SHP77 (cell line): Measurements from ENCODE around the gene DUSP7.

Experiments
- DNase-seq, 2 experiments: peaks; one replicate each; lab custom pipeline; 2025; lab: John Stamatoyannopoulos, UW

Gene DUSP7

DNA sequence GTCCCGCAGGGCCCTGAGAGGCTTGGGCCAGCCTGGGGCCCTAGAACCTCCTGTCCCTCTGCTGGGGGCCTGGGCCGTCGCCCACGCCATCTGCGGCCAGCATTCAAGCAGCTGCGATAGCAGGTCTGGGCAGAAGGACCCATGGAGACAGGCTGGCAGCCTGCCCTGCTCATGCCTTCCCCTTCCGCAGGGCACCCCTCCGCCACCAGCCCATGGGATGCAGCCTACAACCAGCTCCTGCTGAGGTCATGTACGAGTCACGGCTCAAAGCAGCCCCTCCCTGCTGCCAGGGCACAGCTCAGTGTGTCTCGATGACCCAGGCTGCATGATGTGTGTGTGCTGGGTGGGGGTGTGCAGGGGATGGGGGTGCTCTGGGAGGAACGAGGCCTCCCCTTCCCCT is 27.8 kb downstream of the DUSP7 start:
- peak; percentile 15 to 41 for DNase-seq

DNA sequence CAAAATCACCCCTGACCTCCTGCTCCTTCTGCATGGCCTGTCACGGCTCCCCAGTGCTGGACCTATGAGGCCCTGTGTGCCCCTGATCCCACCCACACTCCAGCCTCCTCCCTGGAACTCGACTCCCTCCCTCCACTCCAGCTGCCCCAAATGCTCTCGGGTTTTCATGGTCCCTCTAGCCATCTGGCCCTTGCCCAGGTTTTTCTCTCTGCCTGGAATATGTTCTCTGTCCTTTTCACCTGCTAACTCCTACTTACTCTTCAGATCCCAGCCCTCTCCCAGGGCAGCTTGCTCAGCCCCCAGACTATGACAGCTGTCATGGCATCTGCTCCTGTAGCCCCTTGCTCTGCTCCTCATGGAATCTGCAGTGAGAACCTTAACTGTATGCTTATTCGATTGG is 30.3 kb downstream of the DUSP7 start:
- peak in 1 of 2 experiments; percentile 22 for DNase-seq

DNA sequence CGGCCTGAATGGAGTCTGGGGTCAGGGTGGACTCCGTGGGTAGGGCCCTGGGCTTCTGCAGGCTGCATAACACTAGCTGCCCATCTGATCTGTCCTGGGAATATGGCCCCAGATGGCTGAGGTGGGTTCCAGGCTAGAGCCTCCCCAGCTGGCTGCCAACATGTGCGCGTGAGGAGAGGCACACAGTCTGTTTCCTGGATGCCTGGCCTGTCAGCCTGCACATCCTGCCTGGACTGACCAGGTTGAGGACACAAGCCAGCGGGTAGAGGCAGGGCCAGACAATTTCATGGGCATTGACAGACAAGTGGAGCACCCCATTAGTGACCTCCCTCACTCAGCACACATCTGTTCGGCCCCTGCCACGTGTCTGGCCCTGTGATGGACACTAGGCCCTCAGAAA is 30.9 kb downstream of the DUSP7 start:
- no peak for DNase-seq

DNA sequence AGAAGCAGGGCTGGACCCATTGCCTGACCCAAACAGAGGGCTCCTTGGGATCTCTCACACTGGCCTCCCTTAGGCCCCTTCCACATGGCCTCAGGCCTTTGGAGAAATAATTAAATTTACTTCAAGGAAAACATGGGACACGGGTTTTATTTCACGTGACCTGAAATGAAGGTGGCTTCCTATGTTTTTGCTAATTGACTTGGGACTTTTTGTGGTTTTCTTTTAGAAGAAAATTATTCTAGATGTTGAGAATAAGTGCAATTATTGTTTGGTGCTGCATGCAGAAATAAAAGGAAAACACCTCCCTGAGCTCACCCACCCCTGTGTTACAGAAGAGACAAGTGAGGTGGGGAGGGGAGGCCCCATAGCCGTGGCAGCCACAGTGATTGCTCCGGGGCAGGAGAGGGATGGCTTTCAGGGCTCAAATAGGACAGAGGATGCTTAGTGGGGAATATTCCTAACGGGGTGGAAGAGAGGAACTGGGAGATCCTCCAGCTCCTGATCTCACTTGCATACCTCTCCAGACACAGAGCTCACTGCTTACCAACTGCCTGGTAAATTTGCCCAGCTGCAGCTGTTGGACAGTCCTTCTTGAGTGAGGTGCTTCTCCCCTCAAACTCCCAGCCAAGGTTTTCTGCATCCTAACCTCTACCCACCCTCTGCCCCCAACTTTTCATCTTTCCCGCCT is 31.5 kb downstream of the DUSP7 start:
- DNase-seq: no peak

DNA sequence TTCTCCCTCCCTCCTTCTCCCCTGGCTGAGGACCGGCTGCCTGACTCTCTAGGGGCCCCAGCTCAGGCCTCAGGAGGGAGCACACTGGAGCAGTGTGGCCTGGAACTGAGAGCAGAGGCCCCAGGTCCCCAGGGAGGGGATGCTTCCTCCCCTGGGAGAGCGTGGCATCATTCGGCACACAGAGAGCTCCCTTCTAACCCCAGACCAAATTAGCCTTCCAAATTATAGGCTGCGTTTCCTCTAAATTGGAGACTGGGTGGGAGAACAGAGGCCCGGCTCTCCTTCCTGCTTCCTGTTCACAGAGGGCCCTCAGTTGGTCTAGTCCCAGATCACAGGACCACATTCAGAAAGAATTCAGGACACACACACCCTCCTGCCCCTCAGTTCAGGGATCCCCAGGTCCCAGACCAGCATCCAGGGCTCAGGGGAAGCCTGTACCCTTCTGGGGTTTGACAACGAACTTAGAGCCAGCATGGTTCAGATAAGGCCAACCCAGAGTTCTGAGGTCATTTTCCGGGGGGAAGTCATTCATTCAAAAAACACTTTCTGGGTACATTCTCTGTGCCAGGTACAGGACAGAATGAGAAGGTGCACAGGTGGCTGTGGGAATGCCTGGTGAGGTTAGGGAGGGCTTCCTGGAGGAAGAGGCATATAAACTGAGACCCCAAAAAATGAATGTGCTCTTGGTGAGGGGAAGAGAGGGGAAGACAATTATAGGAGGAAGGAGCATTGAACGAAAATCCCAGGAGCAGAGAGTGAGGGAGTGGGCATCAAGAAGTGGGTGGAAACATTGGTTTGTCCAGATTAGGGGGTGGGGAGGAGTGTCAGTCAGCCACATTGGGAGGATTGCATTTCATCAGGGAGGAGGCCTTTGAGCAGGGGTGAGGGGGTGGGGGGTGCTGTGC is 32.3 kb downstream of the DUSP7 start:
- no peak for DNase-seq

DNA sequence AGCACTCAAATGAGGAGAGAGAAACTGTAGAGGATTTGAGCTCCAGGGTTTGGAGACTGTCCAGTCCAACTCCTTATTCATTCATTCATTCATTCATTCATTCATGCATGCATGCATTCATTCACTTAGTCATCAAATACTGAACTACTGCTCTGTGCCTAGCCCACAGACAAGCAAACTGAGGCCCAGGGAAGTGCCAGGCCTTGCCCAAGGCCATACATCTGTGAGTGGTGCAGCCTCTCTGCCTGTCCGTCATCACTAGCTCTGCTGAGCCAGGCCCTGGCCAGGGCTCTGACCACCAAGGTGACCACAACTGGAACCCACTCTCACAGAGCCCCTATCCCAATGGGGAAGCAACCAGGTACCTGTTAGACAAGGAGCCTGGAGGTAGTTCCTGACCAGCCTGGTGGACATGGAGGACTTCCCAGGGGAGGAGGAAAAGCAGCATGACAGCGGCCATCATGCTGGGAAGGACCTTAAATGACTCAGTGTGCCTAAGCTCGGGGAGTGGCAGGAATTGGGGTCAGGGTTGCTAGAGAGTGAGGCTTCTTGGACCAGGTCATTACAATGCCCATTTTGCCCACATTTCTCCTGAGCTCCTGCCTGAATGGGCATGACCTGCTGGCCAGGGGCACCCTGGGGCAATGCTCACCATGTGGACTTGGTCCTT is 33.1 kb downstream of the DUSP7 start:
- no peak for DNase-seq

DNA sequence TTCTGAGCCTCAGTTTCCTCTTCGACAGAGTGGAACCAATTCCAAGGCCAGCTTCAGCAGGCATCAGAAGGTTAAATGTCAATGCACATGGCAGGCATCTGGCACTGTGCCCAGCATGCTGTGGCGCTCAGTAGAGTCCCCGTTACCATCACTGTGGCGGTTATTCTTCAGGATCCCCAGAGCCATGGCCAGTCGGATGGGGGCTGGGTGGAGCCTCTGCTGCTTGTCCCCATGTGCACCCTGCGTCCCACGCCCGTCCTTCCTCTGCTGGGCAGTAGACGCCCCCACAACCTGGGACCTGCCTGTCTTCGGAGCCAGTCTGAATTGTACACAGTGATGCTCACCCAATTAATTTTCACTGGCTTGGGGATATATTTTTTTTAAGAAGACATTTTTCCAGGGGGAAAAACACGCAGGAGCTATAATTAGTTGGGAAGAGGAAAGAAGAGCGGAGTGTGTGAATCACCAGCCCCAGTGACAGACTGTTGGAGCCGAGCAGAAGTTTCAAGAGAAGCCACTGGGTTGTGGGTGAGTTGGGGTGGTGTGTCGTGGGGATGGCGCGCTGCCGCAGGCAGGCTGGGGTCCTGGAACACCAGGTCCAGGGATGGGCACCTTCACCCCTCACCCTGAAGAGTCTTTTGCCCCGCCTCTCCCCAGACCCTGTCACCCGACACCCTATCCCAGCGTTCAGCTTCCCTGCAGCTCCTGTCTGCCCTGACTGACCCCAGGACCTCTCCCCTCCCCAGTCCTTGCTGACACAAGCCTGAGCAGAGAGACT is 33.9 kb downstream of the DUSP7 start:
- DNase-seq: peak; percentile 15 to 26

DNA sequence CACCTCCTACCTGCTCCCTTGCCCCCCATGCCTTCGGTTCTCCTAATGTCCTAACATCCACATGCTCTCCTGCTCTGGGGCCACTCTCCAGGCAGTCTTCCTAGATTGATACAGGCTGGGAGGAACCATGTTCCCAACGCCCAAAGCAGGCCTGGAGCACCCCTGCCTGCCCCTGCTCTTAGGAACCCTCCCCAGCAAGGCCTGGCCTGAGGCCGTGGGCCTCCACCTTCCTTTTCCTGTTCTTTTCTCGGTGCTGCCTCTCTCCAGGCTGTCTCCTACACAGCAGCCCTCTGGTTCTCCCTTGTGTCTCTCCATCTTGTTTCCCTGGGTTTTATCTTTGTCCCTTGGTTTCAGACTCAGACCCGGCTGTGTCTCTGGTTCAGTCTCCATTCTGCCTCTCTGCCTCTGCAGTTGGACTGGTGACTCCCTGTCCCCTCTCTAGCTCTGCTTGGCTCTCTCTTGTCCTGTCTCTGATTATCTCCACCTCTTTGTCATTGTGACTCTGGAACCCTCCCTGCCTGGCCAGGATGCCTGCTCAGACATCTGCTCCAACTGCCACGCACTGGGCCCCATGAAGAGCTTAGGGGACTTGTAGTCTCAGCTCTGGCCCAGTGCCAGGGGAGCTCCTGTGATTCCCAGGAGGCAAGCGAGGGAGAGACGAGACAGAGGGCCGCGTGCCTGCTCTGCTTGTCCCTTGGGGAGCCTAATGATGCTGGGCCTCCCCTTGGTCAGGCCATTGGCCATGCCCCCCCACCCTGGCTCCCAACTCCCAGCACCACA is 34.7 kb downstream of the DUSP7 start:
- peak; percentile 89 to 93 for DNase-seq

DNA sequence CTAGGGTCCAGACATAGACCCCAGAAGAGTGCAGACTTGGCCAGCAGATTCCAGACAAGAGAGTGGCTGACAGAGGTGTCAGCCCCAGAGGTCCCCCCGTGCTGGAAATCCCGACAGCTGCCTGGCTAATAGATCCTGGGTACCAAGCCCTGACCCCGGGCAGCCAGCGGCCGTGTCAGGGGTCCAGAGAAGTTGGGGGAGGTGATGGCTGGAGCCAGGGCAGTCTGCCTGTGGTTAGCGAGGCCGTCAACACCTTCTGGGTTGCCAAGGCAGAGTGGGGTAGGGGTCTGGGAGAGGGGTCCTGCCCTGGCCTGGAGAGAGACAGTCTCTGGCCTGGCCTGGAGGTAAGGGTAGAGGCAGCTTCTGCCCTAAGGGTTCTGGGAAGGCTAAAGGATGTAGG is 35.6 kb downstream of the DUSP7 start:
- DNase-seq: no peak

DNA sequence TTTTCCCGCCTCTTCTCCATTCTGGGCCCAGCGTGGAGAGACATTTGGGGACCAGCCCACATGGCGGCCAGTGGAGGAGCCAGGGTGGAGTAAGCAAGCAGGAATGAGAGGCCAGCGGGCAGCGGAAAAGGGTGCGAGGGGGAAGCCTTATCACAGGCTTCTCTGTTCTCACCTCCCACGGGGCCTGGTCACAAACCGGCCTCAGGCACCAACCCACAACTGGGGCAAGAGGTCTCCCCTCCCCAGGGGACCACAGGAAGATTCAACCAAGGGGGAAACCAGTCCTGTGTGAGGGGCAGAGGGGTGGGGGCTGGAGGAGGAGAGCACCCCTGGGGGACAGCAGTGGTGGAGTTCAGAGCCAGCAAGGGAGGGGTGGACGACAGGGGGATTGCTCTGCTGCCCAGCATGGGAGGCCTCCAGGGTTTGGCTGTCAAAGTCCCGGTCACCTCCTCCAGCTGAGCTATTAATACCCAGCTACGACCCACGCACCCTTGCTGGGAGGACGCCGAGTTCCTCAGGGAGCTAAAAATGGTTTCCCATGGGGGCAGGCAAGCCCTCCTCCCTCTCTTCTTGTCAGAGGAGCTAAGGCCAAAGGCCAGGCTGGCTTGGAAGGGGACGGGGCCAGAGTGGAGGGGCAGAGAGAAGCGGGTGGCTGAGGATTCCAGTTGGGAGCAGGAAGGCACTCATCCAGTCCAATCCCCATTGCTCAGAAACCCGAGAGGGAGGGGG is 36.9 kb downstream of the DUSP7 start:
- no peak for DNase-seq

DNA sequence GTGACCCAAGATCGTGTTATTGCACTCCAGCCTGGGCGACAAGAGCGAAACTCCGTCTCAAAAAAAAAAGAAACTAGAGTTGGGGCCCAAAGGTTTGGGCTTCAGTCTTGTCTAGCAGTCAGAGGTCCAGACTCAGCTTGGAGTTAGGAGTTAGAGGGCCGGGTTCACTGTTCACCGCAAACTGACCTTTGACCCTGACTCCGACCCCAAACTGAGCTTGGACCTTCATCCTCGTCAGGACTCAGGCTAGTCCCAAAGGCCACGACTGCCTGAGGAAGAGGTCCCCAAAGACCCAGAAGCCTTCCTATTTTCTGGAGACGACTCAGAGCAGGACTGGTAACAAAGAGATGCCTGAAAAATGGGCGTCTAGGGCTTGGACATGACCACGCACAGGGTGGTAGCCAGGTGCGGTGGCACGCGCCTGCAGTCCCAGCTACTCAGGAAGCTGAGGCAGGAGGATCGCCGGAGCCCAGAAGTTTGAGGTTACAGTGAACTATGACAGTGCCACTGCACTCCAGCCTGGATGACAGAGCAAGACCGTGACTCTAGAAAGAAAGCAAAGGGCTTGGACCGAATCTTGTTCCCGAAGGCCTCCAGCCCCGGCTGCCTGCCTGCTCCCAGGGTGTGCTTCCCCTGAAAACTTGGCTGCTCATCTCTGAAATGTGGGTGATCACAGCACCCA is 37.9 kb downstream of the DUSP7 start:
- no peak for DNase-seq

DNA sequence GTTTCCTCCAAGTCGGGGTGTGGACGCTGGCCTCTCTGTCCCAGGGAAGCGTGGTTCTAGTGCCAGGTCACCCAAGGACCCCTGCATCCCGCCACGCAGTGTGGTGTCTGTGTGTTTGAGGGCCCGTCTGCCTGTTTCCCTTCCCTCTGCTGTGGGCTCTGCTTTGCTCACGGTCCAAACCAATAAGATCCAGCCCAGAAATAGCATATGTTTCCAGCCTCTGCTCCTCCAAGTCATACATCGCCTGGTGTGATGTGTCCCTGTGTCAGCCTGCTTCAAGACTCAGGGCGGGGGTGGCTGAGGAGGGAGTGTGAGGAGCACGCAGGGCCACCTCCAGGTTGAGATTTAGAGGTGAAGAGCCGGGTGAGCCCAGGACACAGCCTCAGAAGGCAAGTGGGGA is 38.8 kb downstream of the DUSP7 start:
- no peak for DNase-seq

DNA sequence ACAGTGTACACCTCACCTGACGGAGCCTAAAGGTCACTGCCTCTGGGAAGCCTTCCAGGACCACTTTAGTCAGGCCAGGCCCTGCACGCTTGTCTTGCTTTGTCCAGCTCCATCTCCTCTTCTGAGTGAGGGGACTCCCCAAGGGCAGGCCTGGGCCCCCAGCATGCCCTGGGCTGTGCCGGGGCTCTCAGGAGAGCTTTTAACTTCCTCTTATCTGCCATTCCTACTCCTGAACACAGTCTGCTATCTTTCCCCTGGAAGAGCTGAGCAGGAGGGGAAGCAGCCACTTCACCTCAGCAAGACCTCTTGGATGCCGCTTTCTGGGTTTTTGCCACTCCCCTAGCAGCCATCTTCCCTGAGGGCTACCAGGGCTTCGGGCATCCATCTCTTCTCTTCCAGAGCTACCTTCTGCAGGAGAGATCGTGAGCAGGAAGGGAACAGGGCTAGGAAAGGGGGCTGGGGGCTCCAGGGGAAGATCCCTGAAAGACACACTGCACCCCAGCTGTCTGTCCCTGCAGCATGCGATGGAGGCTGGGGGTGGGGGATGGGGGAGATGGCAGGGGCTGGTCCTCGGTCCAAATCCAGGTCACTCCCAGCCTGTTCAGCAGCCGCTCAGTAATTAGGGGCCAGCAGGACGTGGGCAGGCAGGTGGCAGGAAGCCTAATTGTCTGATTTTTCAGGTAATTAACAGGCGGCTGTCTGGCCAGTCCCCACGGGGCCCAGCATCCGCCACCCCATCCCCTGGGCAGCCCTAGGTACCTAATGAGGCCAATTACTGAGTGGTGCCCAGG is 40.7 kb downstream of the DUSP7 start:
- no peak for DNase-seq

DNA sequence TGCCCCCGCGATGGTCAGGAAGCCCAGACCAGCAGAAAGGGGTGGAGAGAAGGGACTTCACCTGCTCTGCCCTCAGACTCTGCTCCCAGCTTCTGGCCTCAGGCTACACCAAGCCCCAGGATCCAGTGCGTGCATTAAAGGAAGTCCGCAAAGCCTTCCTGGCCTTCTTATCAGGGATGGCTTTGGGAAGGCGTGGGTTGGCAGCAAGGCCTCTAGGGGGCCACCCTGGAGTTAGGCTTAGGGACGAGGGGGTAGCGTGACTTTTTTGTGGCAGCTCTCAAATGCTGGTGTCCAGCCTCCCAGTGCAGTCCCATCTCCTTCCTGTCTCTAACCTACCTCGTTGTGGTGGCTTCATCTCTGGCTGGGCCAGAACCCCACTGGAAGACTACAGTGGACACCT is 41.8 kb downstream of the DUSP7 start:
- DNase-seq: peak; percentile 24 to 27

DNA sequence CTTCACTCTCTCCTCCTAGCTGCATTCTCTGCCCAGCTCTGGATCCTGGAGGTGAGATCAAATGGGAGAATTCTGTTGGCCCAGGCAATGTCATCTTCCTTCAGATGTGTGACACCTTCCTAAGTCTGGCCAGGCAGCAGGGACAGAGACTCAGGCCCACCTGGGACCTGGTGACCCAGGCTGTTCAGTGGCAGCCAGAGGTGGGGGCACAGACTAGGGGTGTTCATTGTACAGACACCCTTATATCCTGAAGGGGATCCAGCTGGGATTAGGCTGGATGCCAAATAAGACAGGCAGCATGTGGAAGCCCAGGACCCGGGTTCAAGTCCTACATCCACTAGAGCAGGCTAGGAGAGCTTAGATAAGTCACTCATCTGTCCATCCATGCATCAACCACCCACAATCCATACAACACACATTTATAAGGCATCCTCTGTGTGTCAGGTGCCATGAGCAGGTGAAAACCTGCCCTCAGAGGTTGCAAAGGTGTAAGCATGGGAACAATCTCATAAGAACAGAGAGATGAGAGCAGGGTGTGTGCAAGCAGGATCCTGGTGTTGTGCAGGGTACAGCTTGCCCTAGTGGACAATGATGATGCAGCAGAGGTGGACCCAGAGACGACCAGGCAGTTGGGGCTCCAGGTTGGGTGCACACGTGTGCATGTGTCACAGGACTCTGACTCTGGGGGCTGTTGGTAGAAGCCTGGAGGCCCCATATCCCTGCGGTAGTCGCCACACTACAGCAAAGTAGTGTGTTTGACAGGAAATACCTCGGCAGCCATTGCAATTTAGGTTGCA is 42.4 kb downstream of the DUSP7 start:
- no peak for DNase-seq

DNA sequence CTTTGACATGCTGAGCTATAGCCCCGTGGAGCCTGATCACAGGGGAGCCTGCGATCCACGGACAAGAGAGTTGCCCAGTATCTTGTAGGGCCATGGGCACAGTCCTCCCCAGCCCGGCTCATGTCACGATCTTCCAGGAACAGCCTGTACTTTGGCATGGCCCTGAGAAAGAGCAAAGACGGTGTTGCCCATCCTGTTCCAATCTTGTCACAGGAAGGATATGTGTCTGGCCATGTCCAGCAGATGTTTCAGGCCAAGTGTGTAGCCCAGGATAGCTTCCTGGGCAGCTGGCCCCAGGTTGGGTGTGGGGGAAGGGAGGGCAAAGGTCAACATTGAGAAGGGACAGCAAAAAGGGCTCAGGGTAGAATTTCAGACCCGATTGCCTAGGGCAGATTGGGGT is 43.7 kb downstream of the DUSP7 start:
- DNase-seq: no peak

DNA sequence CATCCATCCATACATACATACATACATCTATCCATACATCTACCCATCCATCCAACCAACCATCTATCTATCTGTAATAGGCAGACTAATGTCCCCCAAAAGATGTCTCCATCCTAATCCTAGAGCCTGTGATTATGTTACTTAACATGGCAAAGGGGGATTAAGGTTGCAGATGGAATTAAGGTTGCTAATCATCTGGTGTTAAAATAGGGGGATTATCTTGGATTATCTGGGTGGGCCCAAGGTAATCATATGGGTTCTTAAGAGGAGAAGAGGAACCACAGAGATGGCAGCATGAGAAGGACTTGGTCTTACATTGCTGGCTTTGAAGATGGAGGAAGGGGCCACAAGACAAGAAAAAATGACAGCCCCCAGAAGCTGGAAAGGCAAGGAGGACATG is 45.9 kb downstream of the DUSP7 start:
- no peak for DNase-seq

DNA sequence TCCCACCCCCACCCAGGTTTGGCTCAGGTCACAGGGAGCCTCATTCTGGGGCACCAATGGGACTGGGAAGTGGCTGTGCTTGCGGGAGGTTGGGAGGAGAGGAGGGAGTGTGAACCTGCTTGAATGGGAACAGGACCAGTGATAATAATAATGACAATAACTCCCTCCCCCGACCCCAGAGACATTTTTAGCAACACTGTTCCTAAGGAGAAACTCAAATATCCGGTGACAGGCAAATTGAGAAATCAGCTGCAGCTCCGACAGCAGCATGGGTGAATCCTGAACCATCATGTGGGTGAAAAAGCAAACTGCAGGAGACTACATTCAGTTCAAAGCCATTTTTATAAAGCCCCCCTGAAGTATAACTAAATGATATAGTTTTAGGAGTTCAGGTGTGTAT is 49.1 kb downstream of the DUSP7 start:
- no peak for DNase-seq

DNA sequence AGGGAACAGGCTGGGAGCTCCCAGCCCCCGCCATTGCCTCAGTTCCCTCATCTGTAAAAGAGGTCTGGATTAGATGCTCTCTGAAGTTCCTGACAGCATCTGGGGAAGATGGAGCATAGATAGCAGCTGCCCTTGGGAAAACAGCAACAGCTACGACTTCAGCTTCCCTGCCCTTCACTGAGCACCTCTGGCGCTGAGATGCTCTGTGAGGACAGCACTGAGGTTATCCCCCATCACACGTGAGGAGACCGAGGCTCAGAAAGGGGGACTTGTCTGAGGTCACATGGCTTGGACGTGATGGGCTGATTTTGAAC is 49.6 kb downstream of the DUSP7 start:
- DNase-seq: no peak
